H9 (cell line): ENCODE data around the gene HOXB1. TPM values are rescaled to one million over a fixed set of nuclear protein-coding genes. Genes with fewer than 3 reads are reported as not detected.

Source experiments
- DNase-seq: peaks from one replicate; pipeline ENCODE4 v3.0.0-alpha.2; 2017
- H2AFZ ChIP-seq: one replicate; pipeline ENCODE4 v1.6.1; 2013; ENCODE audit warnings: mild to moderate bottlenecking, low read length, control low read depth, moderate library complexity
- H2AK5ac ChIP-seq: 2 replicates; pipeline ENCODE4 v1.6.1; 2013; ENCODE audit warnings: low read length, control low read depth, mixed read lengths; ENCODE audit not compliant: insufficient read length
- H2BK120ac ChIP-seq: one replicate; pipeline ENCODE4 v1.6.1; 2013; ENCODE audit warnings: low read depth, mild to moderate bottlenecking, low read length, control low read depth, inconsistent platforms; ENCODE audit not compliant: poor library complexity, severe bottlenecking
- H2BK12ac ChIP-seq: 2 replicates; pipeline ENCODE4 v1.6.1; 2013; ENCODE audit warnings: low read length, control low read depth, mixed read lengths, low read depth; ENCODE audit not compliant: insufficient read length
- H2BK15ac ChIP-seq: 2 replicates; pipeline ENCODE4 v1.6.1; 2013; ENCODE audit warnings: low read depth, low read length, control low read depth
- H2BK20ac ChIP-seq: one replicate; pipeline ENCODE4 v1.6.1; 2013; ENCODE audit warnings: low read depth, mild to moderate bottlenecking, low read length, control low read depth, inconsistent platforms; ENCODE audit not compliant: poor library complexity, severe bottlenecking
- H2BK5ac ChIP-seq: 2 replicates; pipeline ENCODE4 v1.6.1; 2013; ENCODE audit warnings: low read length, control low read depth, mixed read lengths; ENCODE audit not compliant: insufficient read length
- H3K14ac ChIP-seq: 2 replicates; pipeline ENCODE4 v1.6.1; 2013; ENCODE audit warnings: low read length, control low read depth; ENCODE audit not compliant: insufficient read depth
- H3K18ac ChIP-seq: 2 replicates; pipeline ENCODE4 v1.6.1; 2013; ENCODE audit warnings: low read depth, mild to moderate bottlenecking, mixed read lengths, low read length, control low read depth; ENCODE audit not compliant: insufficient read length
- H3K23ac ChIP-seq: 2 replicates; pipeline ENCODE4 v1.6.1; 2013; ENCODE audit warnings: low read length, control low read depth, mixed read lengths, low read depth; ENCODE audit not compliant: insufficient read length
- H3K23me2 ChIP-seq: 2 replicates; pipeline ENCODE4 v1.6.1; 2013; ENCODE audit warnings: low read depth, mild to moderate bottlenecking, mixed read lengths, low read length, control low read depth; ENCODE audit not compliant: insufficient read length, poor library complexity, severe bottlenecking
- H3K27ac ChIP-seq: 2 replicates; pipeline ENCODE4 v1.5.1; 2013; ENCODE audit warnings: low read length, control low read depth, mixed read lengths, low read depth; ENCODE audit not compliant: insufficient read length
- H3K27me3 ChIP-seq: 2 replicates; pipeline ENCODE4 v1.6.1; 2013; ENCODE audit warnings: low read length, control low read depth, inconsistent platforms; ENCODE audit not compliant: insufficient read depth
- H3K4ac ChIP-seq: 2 replicates; pipeline ENCODE4 v1.6.1; 2013; ENCODE audit warnings: low read depth, mild to moderate bottlenecking, control low read depth, inconsistent platforms, low read length, moderate library complexity
- H3K4me1 ChIP-seq: 2 replicates; pipeline ENCODE4 v1.6.1; 2013; ENCODE audit warnings: low read length, control low read depth, inconsistent platforms; ENCODE audit not compliant: insufficient read depth
- H3K4me2 ChIP-seq: 2 replicates; pipeline ENCODE4 v1.6.1; 2013; ENCODE audit warnings: low read length, control low read depth, mixed read lengths; ENCODE audit not compliant: insufficient read length, insufficient read depth
- H3K56ac ChIP-seq: 2 replicates; pipeline ENCODE4 v1.6.1; 2013; ENCODE audit warnings: low read depth, mild to moderate bottlenecking, mixed read lengths, low read length, control low read depth; ENCODE audit not compliant: insufficient read length
- H3K79me1 ChIP-seq: 2 replicates; pipeline ENCODE4 v1.6.1; 2013; ENCODE audit warnings: low read depth, mild to moderate bottlenecking, moderate library complexity, low read length, control low read depth, inconsistent platforms; ENCODE audit not compliant: insufficient read depth, poor library complexity, severe bottlenecking
- H3K79me2 ChIP-seq: 2 replicates; pipeline ENCODE4 v1.6.1; 2013; ENCODE audit warnings: low read length, control low read depth, inconsistent platforms; ENCODE audit not compliant: insufficient read depth
- H3K9ac ChIP-seq: 2 replicates; pipeline ENCODE4 v1.6.1; 2013; ENCODE audit warnings: low read length, control low read depth, mixed read lengths; ENCODE audit not compliant: insufficient read length; ENCODE audit errors: extremely low read depth
- H3K9me3 ChIP-seq: one replicate; pipeline ENCODE4 v1.6.1; 2013; ENCODE audit warnings: low read depth, low read length, inconsistent platforms; ENCODE audit not compliant: control insufficient read depth
- H3T11ph ChIP-seq: one replicate; pipeline ENCODE4 v1.6.1; 2013; ENCODE audit warnings: mild to moderate bottlenecking, low read length, control low read depth, inconsistent platforms
- H4K20me1 ChIP-seq: one replicate; pipeline ENCODE4 v1.6.1; 2013; ENCODE audit not compliant: control insufficient read depth, insufficient read length, insufficient read depth
- H4K5ac ChIP-seq: 2 replicates; pipeline ENCODE4 v1.6.1; 2013; ENCODE audit warnings: low read depth, mild to moderate bottlenecking, mixed read lengths, low read length, control low read depth; ENCODE audit not compliant: insufficient read length
- H4K8ac ChIP-seq: replicated peaks from 2 replicates; pipeline ENCODE4 v1.6.1; 2013; ENCODE audit warnings: low read length, control low read depth, mixed read lengths, low read depth; ENCODE audit not compliant: insufficient read length
- H4K91ac ChIP-seq: 2 replicates; pipeline ENCODE4 v1.6.1; 2013; ENCODE audit warnings: low read depth, mild to moderate bottlenecking, moderate library complexity, mixed read lengths, low read length, control low read depth; ENCODE audit not compliant: insufficient read length
- H3K27ac Mint-ChIP-seq, 3 experiments: 2 replicates in 2 of 3; 3 replicates in 1 of 3; pipeline ENCODE4 v1.8.0; 2020 to 2021; ENCODE audit warnings: mixed read lengths in 3 of 3, mild to moderate bottlenecking in 1 of 3, moderate library complexity in 1 of 3
- H3K27me3 Mint-ChIP-seq: 2 replicates; pipeline ENCODE4 v1.8.0; 2021; ENCODE audit warnings: low read depth, mild to moderate bottlenecking, moderate library complexity, mixed read lengths
- H3K36me3 Mint-ChIP-seq, 3 experiments: 2 replicates in 2 of 3; 3 replicates in 1 of 3; pipeline ENCODE4 v1.8.0; 2020 to 2021; ENCODE audit warnings: low read depth in 3 of 3, mixed read lengths in 3 of 3; ENCODE audit not compliant: insufficient read depth in 1 of 3
- H3K4me1 Mint-ChIP-seq, 2 experiments: 2 replicates each; pipeline ENCODE4 v1.8.0; 2020; ENCODE audit warnings: mixed read lengths in 2 of 2
- H3K4me3 Mint-ChIP-seq, 2 experiments: 2 replicates in 1 of 2; 3 replicates in 1 of 2; pipeline ENCODE4 v1.8.0; 2020 to 2021; ENCODE audit warnings: mild to moderate bottlenecking in 2 of 2, mixed read lengths in 2 of 2, moderate library complexity in 1 of 2
- H3K9me3 Mint-ChIP-seq, 2 experiments: 2 replicates in 1 of 2; 3 replicates in 1 of 2; pipeline ENCODE4 v1.8.0; 2020; ENCODE audit warnings: mild to moderate bottlenecking in 2 of 2, mixed read lengths in 2 of 2, moderate library complexity in 1 of 2
- WGBS: extraction: QIAGEN DNeasy Blood & Tissue Kit; methylation state at CpG from one replicate; pipeline ENCODE4 v1.1.7; 2013; ENCODE audit warnings: missing lambda C conversion rate, low lambda C conversion rate, mixed read lengths; ENCODE audit not compliant: insufficient read length; ENCODE audit errors: extremely low coverage; 5-methylcytosine and 5-hydroxymethylcytosine counted together
- total RNA-seq: library from RNA; stranded (reverse); gene quantifications from 2 replicates; pipeline ENCODE4 v1.2.1, GENCODE V29; 2021
- TF ChIP-seq, protein P1 (sequence below): fragments of 200-600 bp; sonication (generic); conservative IDR thresholded peaks from 3 replicates; pipeline ENCODE4 v1.8.0; 2021; ENCODE audit warnings: antibody characterized with exemption, mild to moderate bottlenecking

HOXB1 gene
- total RNA-seq, 1 experiment from 2014 or later, result not detected

DNA sequence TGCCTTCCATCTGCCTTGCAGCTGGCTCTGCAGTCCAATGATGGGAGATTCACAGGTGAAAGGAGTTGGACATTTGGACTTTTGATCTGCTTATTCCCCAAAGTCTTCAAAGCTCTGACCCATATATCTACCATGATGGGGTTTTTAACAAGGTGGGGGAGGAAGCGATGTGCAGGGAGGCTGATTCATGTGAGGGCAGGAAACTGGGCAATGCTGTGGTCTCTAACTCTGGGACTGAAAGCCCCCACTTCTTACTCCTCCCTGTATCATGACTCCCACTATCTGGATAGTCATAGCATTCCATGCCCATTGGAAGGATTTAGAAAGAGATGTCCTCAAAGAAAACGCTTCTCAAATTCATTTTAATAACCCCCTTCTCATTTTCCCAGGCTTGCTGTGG lies 16.3 kb downstream of the HOXB1 start:
- WGBS, result no CpG with 5 or more reads among the region's 2 CpGs
- no peak overlapping the region for H4K8ac ChIP-seq
- no peaks in the 10 kb centered on the region for H3K79me1 ChIP-seq
- Mint-ChIP-seq H3K4me3 (no peak overlapping the region), H3K27ac (no peak overlapping the region; a peak in 1 of 7 replicates), H3K4me1 (peaks cover 27 to 34% of the 10 kb centered on the region in 2 experiments), H3K9me3 (peaks cover 0 to 6% of the 10 kb centered on the region in 2 experiments; a peak in 2 of 5 replicates), H3K27me3 (peaks cover 90% of the 10 kb centered on the region), H3K36me3 (no peaks in the 10 kb centered on the region)
- H3K18ac ChIP-seq, result no peak overlapping the region
- H4K20me1 ChIP-seq, result no peaks in the 10 kb centered on the region
- no peak overlapping the region for H3K4ac ChIP-seq
- H2BK15ac ChIP-seq, result no peak overlapping the region
- DNase-seq, result no peak
- no peak overlapping the region for H2BK120ac ChIP-seq
- H3K27ac ChIP-seq, result no peak overlapping the region
- H4K91ac ChIP-seq, result no peak overlapping the region
- H3K79me2 ChIP-seq, result no peaks in the 10 kb centered on the region
- no peak overlapping the region for H2AFZ ChIP-seq
- H3K9ac ChIP-seq, result no peak overlapping the region
- no peaks in the 10 kb centered on the region; the same call in 1 of the 2 replicates for H3K27me3 ChIP-seq
- H3K23ac ChIP-seq, result no peak overlapping the region
- H3K9me3 ChIP-seq, result no peaks in the 10 kb centered on the region
- no peak overlapping the region for H2BK20ac ChIP-seq
- no peak overlapping the region for H3K56ac ChIP-seq
- no peak overlapping the region for H3K4me2 ChIP-seq
- no peak overlapping the region for H2AK5ac ChIP-seq
- no peak overlapping the region for H2BK5ac ChIP-seq
- no peak overlapping the region for H3T11ph ChIP-seq
- peaks cover under 1% of the 10 kb centered on the region; the same call in 1 of the 2 replicates for H3K4me1 ChIP-seq
- no peak overlapping the region for H4K5ac ChIP-seq
- TF ChIP-seq, protein P1, sequence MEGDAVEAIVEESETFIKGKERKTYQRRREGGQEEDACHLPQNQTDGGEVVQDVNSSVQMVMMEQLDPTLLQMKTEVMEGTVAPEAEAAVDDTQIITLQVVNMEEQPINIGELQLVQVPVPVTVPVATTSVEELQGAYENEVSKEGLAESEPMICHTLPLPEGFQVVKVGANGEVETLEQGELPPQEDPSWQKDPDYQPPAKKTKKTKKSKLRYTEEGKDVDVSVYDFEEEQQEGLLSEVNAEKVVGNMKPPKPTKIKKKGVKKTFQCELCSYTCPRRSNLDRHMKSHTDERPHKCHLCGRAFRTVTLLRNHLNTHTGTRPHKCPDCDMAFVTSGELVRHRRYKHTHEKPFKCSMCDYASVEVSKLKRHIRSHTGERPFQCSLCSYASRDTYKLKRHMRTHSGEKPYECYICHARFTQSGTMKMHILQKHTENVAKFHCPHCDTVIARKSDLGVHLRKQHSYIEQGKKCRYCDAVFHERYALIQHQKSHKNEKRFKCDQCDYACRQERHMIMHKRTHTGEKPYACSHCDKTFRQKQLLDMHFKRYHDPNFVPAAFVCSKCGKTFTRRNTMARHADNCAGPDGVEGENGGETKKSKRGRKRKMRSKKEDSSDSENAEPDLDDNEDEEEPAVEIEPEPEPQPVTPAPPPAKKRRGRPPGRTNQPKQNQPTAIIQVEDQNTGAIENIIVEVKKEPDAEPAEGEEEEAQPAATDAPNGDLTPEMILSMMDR, result no peak
- no peak overlapping the region for H2BK12ac ChIP-seq
- H3K23me2 ChIP-seq, result no peaks in the 10 kb centered on the region
- H3K14ac ChIP-seq, result no peak overlapping the region
